ENCODE measurements around the gene ATG4A.

Gene ATG4A

GRCh38 chrX:108171671-108172070 lies 80.1 kb downstream of the ATG4A start:
- no peak for DNase-seq

GRCh38 chrX:108173874-108174273 lies 82.3 kb downstream of the ATG4A start:
- no peak for DNase-seq

GRCh38 chrX:108177351-108178142 lies 86.0 kb downstream of the ATG4A start:
- no peak for DNase-seq

- no peak for DNase-seq
Measured at GRCh38 chrX:108178143-108178498, 86.5 kb downstream of the ATG4A start.

GRCh38 chrX:108186811-108187210 lies 95.2 kb downstream of the ATG4A start:
- no peak for DNase-seq

GRCh38 chrX:108198420-108198819 lies 106.8 kb downstream of the ATG4A start:
- no peak for DNase-seq

- DNase-seq = no peak
Measured at GRCh38 chrX:108199041-108199440, 107.5 kb downstream of the ATG4A start.

GRCh38 chrX:108199691-108200090 lies 108.1 kb downstream of the ATG4A start:
- DNase-seq = no peak

- no peak for DNase-seq
Measured at GRCh38 chrX:108203540-108203939, 112.0 kb downstream of the ATG4A start.

All from right hindlimb (tissue), 1 donor.